Measurements from ENCODE around the gene PRXL2A.

Gene PRXL2A

DNA sequence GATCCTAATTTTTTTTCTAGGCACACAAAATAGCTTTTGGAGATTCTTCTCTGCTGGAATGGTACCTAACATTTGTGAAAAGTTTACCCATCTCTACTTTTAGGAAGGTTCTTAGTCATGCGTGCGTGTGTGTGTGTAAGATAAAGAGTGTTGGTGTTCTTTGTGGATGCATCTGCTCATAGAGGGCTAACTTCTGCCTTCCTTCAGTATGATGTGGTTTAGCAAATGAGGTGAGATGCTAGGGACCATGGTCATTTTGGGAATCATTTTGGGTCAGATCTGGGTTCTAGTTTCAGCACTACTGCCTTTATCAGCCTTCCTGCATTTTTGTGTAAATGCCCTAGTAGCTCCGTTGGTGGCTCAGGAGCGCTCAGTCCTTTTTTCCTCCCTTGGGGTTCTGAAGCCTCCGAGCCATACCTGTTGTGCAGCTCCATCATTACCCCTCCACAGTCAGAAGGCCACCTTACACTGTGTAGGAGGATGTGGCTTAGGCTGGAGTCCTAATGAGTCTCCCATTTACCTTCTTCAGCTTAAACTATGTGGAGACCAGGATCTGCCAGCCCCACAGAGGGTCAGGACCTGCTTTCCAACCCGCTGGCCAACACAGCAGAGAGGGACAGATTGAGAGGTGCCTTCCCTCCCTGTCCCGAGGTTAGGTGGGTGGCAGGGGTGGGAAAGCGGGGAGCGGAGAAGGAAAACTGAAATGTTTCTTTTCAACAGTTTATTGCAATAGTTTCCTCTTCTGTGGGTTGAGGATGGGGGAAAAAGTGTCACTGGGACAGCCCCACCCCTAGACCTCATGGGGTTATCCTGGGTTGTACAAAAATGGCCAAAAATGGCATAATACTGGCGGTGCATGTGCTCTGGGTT, 77.0 kb downstream of the PRXL2A start:
- peaks cover 9% of the 10 kb centered on the region for H3K4me1 ChIP-seq (ENCODE audit: insufficient read depth, low read length)
- H3K4me3 ChIP-seq (ENCODE audit: low read length), result no peak overlapping the region
- H3K27me3 ChIP-seq (ENCODE audit: insufficient read depth, low read length), result no peaks in the 10 kb centered on the region
- H3K36me3 ChIP-seq (ENCODE audit: insufficient read depth, low read length), result peaks cover 19% of the 10 kb centered on the region
- no peak overlapping the region for H2AFZ ChIP-seq (ENCODE audit: low read depth, low read length)
- no peaks in the 10 kb centered on the region for H3K9me3 ChIP-seq (ENCODE audit: low read length)

DNA sequence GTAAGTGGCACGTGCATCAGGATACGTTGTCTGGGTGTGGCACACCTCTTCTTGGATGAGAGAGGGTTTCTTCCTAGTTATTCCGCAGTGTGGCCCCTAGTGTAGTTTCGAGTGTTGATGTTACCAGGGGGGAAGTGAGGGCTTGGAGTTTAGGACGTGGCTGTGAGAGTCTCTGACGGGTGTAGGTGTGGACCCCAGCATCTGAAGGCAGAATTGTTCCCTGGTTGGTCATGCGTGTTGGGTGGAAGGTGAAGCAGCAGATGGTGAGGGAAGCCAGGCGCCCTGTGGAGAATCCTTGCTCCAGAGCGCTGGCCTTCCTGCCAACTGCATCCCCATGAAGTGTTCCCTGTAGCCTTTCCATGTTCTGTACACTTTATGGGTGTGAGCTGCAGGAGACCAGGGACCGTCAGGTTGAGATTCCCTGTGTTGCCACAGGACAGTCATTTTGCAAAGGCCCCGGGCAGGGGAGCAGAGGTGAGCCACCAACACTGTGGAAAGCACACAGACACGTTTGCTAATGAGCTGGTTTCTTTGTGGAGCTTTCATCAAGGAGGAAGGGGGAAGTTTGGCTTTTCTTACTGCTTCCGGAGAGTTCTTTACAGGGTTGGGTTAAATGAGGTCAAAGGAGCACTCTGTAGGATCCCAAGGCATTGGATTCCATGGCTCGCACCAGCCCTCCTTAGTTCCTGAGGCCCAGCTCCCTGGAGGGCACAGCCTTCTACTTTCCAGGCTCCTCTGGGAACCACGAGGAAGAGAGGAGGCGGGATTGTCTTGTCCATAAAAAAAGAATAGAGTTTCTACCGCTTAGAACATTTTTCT, 77.8 kb downstream of the PRXL2A start:
- Histone ChIP-seq H3K27me3 (ENCODE audit: insufficient read depth, low read length) (no peaks in the 10 kb centered on the region), H3K36me3 (ENCODE audit: insufficient read depth, low read length) (peaks cover 25% of the 10 kb centered on the region), H3K9me3 (ENCODE audit: low read length) (no peaks in the 10 kb centered on the region), H2AFZ (ENCODE audit: low read depth, low read length) (no peak overlapping the region), H3K4me1 (ENCODE audit: insufficient read depth, low read length) (peaks cover 9% of the 10 kb centered on the region), H3K4me3 (ENCODE audit: low read length) (no peak overlapping the region)
